ENCODE data around the gene JARID2.

GRCh38 chr6:15434823-15435380 lies 189.0 kb downstream of the JARID2 start:
- TF ChIP-seq CTCF (IDR thresholded peaks at IDR 0.05), result no peak
- no peak for TF ChIP-seq POLR2AphosphoS5 (IDR thresholded peaks at IDR 0.05)
- no peak for TF ChIP-seq POLR2A (IDR thresholded peaks at IDR 0.05)

All from sigmoid colon (tissue), 4 donors.